GM23338 (cell line): Measurements from ENCODE around the gene MAP3K10. TPM values are rescaled to one million over a fixed set of nuclear protein-coding genes. Genes with fewer than 3 reads are reported as not detected.

ENCODE experiments used
- ATAC-seq: fragments of 200-7000 bp; cut with Tn5 transposase; 3 replicates; pipeline ENCODE4 v1.9.1; 2020
- DNase-seq: peaks from one replicate; pipeline ENCODE4 v3.0.0-alpha.2; 2015; ENCODE audit warnings: low spot score
- H2AFZ ChIP-seq: fragments of 200-600 bp; sonication (generic); 2 replicates; pipeline ENCODE4 v1.8.0; 2016; ENCODE audit warnings: antibody characterized with exemption, mild to moderate bottlenecking, moderate library complexity
- H3F3A ChIP-seq: fragments of 200-600 bp; sonication (generic); replicated peaks from 2 replicates; pipeline ENCODE4 v1.8.0; 2017; ENCODE audit warnings: antibody characterized with exemption, mixed run types, low read depth
- H3K27ac ChIP-seq: fragments of 200-600 bp; sonication (generic); 2 replicates; pipeline ENCODE4 v1.6.1; 2016; ENCODE audit warnings: low read depth
- H3K27me3 ChIP-seq: fragments of 200-600 bp; sonication (generic); 2 replicates; pipeline ENCODE4 v1.8.0; 2016; ENCODE audit warnings: mild to moderate bottlenecking, mixed run types, moderate library complexity; ENCODE audit not compliant: insufficient read depth
- H3K36me3 ChIP-seq: fragments of 200-600 bp; sonication (generic); 2 replicates; pipeline ENCODE4 v1.8.0; 2016; ENCODE audit warnings: mild to moderate bottlenecking; ENCODE audit not compliant: insufficient read depth
- H3K4me1 ChIP-seq: fragments of 200-600 bp; sonication (generic); 2 replicates; pipeline ENCODE4 v1.8.0; 2016; ENCODE audit warnings: mild to moderate bottlenecking, moderate library complexity; ENCODE audit not compliant: insufficient read depth
- H3K4me2 ChIP-seq: fragments of 200-600 bp; sonication (generic); 2 replicates; pipeline ENCODE4 v1.7.1; 2017; ENCODE audit warnings: mixed run types
- H3K4me3 ChIP-seq: fragments of 200-600 bp; sonication (generic); 2 replicates; pipeline ENCODE4 v1.6.1; 2016; ENCODE audit warnings: mixed run types
- H3K79me2 ChIP-seq: fragments of 200-600 bp; sonication (generic); replicated peaks from 2 replicates; pipeline ENCODE4 v1.8.0; 2017; ENCODE audit warnings: mild to moderate bottlenecking; ENCODE audit not compliant: insufficient read depth
- H3K9me2 ChIP-seq: fragments of 200-600 bp; sonication (generic); 2 replicates; pipeline ENCODE4 v1.8.0; 2017; ENCODE audit not compliant: insufficient read depth
- H4K20me1 ChIP-seq: fragments of 200-600 bp; sonication (generic); replicated peaks from 2 replicates; pipeline ENCODE4 v1.8.0; 2017; ENCODE audit warnings: mild to moderate bottlenecking; ENCODE audit not compliant: insufficient read depth
- H3K27ac Mint-ChIP-seq: 2 replicates; pipeline ENCODE4 v1.8.0; 2020; ENCODE audit warnings: inconsistent platforms, mild to moderate bottlenecking, moderate library complexity, mixed read lengths
- H3K27me3 Mint-ChIP-seq: 3 replicates; pipeline ENCODE4 v1.8.0; 2022; ENCODE audit warnings: low read depth, mild to moderate bottlenecking, moderate library complexity, mixed read lengths, inconsistent platforms; ENCODE audit not compliant: insufficient read depth, poor library complexity
- H3K36me3 Mint-ChIP-seq: 3 replicates; pipeline ENCODE4 v1.8.0; 2021; ENCODE audit warnings: low read depth, mild to moderate bottlenecking, inconsistent platforms, moderate library complexity, mixed read lengths
- H3K4me1 Mint-ChIP-seq: 3 replicates; pipeline ENCODE4 v1.8.0; 2020; ENCODE audit warnings: mild to moderate bottlenecking, inconsistent platforms, mixed read lengths
- H3K4me3 Mint-ChIP-seq: 3 replicates; pipeline ENCODE4 v1.8.0; 2021; ENCODE audit warnings: moderate library complexity, mild to moderate bottlenecking, inconsistent platforms, mixed read lengths
- H3K9me3 Mint-ChIP-seq: 3 replicates; pipeline ENCODE4 v1.8.0; 2020; ENCODE audit warnings: moderate library complexity, mild to moderate bottlenecking, inconsistent platforms, mixed read lengths
- CREB1 ChIP-seq: fragments of 250-450 bp; sonication (Bioruptor Pico); IDR thresholded peaks from 2 replicates; pipeline ENCODE4 v1.5.0; 2020; ENCODE audit warnings: low read depth, mild to moderate bottlenecking, moderate library complexity
- CTCF ChIP-seq, 2 experiments: fragments of 200-600 bp in 1 of 2; sonication (generic) in 1 of 2; conservative IDR thresholded peaks; 2 replicates each; pipeline versions ENCODE4 v1.5.1 to v1.6.1; 2016 to 2017; ENCODE audit warnings: antibody characterized with exemption in 2 of 2, low read depth in 2 of 2, mild to moderate bottlenecking in 2 of 2, moderate library complexity in 1 of 2
- ETS1 ChIP-seq: IDR thresholded peaks from 2 replicates; pipeline ENCODE4 v1.6.1; 2016; ENCODE audit warnings: antibody characterized with exemption
- EZH2 ChIP-seq: fragments of 200-600 bp; sonication (generic); IDR thresholded peaks from one replicate; pipeline ENCODE4 v1.8.0; 2017; ENCODE audit warnings: antibody characterized with exemption, mild to moderate bottlenecking, low read depth; ENCODE audit not compliant: unreplicated experiment
- EZH2phosphoT487 ChIP-seq: fragments of 200-600 bp; sonication (generic); IDR thresholded peaks from one replicate; pipeline ENCODE4 v1.8.1; 2018; ENCODE audit warnings: antibody characterized with exemption; ENCODE audit not compliant: unreplicated experiment
- JUNB ChIP-seq: IDR thresholded peaks from one replicate; pipeline ENCODE4 v1.6.1; 2016; ENCODE audit warnings: antibody characterized with exemption; ENCODE audit not compliant: unreplicated experiment
- NANOG ChIP-seq: IDR thresholded peaks from 2 replicates; pipeline ENCODE4 v1.6.1; 2016; ENCODE audit warnings: antibody characterized with exemption, borderline replicate concordance
- POLR2AphosphoS5 ChIP-seq: IDR thresholded peaks from 2 replicates; pipeline ENCODE4 v1.6.1; 2016; ENCODE audit warnings: antibody characterized with exemption, low read depth
- REST ChIP-seq: IDR thresholded peaks from one replicate; pipeline ENCODE4 v1.6.1; 2018; ENCODE audit warnings: antibody characterized with exemption; ENCODE audit not compliant: unreplicated experiment
- STAT1 ChIP-seq: IDR thresholded peaks from one replicate; pipeline ENCODE4 v1.6.1; 2016; ENCODE audit warnings: antibody characterized with exemption; ENCODE audit not compliant: unreplicated experiment
- ZNF114 ChIP-seq: fragments of 250-450 bp; sonication (Bioruptor Pico); IDR thresholded peaks from 2 replicates; pipeline ENCODE4 v1.5.0; 2020; ENCODE audit warnings: mild to moderate bottlenecking, moderate library complexity
- ZNF331 ChIP-seq: fragments of 250-450 bp; sonication (Bioruptor Pico); IDR thresholded peaks from 2 replicates; pipeline ENCODE4 v1.5.0; 2020; ENCODE audit warnings: low read depth, mild to moderate bottlenecking, moderate library complexity
- ZNF462 ChIP-seq: fragments of 250-450 bp; sonication (Bioruptor Pico); IDR thresholded peaks from 2 replicates; pipeline ENCODE4 v1.5.0; 2020; ENCODE audit warnings: mild to moderate bottlenecking, moderate library complexity
- polyA plus RNA-seq: library from polyadenylated mRNA; unstranded; fragments of >200 nt; fragmentation: Nextera tagmentation; extraction: Ambion mirVana; gene quantifications from 2 replicates; pipeline ENCODE4 v1.2.1, GENCODE V29; 2016
- total RNA-seq: library from RNA; depleted of rRNA; stranded (reverse); fragments of >200 nt; shearing (Covaris generic); gene quantifications from 2 replicates; pipeline ENCODE4 v1.2.3, GENCODE V29; 2014

MAP3K10 gene
- total and polyA plus RNA-seq, 2 experiments from 2014 or later = 5.9 to 13.7 TPM

- Histone ChIP-seq H3K79me2 (no peaks in the 10 kb centered on the region; the same call in 1 of the 2 replicates), H3F3A (no peaks in the 10 kb centered on the region), H3K9me2 (no peaks in the 10 kb centered on the region), H3K4me1 (no peaks in the 10 kb centered on the region), H2AFZ (no peak overlapping the region), H3K36me3 (no peaks in the 10 kb centered on the region; the same call in 1 of the 2 replicates), H4K20me1 (peaks cover 6% of the 10 kb centered on the region; the same call in 1 of the 2 replicates), H3K4me2 (no peak overlapping the region), H3K27ac (no peak overlapping the region), H3K27me3 (no peaks in the 10 kb centered on the region), H3K4me3 (no peak overlapping the region)
- Mint-ChIP-seq H3K36me3 (peaks cover 4% of the 10 kb centered on the region; the same call in 2 of the 3 replicates), H3K9me3 (no peaks in the 10 kb centered on the region), H3K4me3 (no peak overlapping the region), H3K4me1 (peaks cover 7% of the 10 kb centered on the region), H3K27me3 (peaks cover 7% of the 10 kb centered on the region), H3K27ac (no peak overlapping the region)
- TF ChIP-seq JUNB (no peak), ZNF331 (CRISPR knock-in tag) (no peak), ZNF114 (no peak), NANOG (no peak), CREB1 (CRISPR knock-in tag) (no peak), CTCF (conservative IDR thresholded peaks at IDR 0.05; ENCODE audit: low read depth in 2 of 2) (no peak), EZH2 (no peak), ETS1 (no peak), POLR2AphosphoS5 (no peak), REST (no peak), STAT1 (no peak), ZNF462 (CRISPR knock-in tag) (no peak), EZH2phosphoT487 (no peak)
- no peak for ATAC-seq
- no peak for DNase-seq
These were observed 55.3 kb downstream of the MAP3K10 start for GRCh38 chr19:40246292-40247073.
